Spleen (tissue), 7 donors: ENCODE measurements around the gene XPOT.

ENCODE experiments used
- POLR2A ChIP-seq, 3 donors: fragments of 450-650 bp; IDR thresholded peaks; one replicate each; pipeline ENCODE4 v1.5.1; 2017; ENCODE audit warnings: antibody characterized with exemption in 3 of 3, mild to moderate bottlenecking in 1 of 3
- POLR2AphosphoS5 ChIP-seq, 3 donors: sonication (generic); formaldehyde crosslinking; IDR thresholded peaks; one replicate each; pipeline ENCODE4 v1.5.1; 2017; ENCODE audit warnings: antibody characterized with exemption in 3 of 3
- TF ChIP-seq, protein P1 (sequence below), 11 experiments: fragments of 200-600 bp in 7 of 11; fragments of 450-650 bp in 4 of 11; sonication (generic) in 4 of 11; IDR thresholded peaks in 8 of 11; conservative IDR thresholded peaks in 3 of 11; 1 replicate in 7 of 11; 2 replicates in 4 of 11; pipeline versions ENCODE4 v1.4.0 to v1.8.0; 2016 to 2021; ENCODE audit warnings: antibody characterized with exemption in 11 of 11, inconsistent platforms in 4 of 11, mild to moderate bottlenecking in 1 of 11
- donor health status: DM: no; HTN: no; CAD: no; lungs with moderate emphysema.
- donor health status: DM: no; HTN: no; CAD: no.
- donor health status: DM: no; HTN: no; CAD: no.

DNA sequence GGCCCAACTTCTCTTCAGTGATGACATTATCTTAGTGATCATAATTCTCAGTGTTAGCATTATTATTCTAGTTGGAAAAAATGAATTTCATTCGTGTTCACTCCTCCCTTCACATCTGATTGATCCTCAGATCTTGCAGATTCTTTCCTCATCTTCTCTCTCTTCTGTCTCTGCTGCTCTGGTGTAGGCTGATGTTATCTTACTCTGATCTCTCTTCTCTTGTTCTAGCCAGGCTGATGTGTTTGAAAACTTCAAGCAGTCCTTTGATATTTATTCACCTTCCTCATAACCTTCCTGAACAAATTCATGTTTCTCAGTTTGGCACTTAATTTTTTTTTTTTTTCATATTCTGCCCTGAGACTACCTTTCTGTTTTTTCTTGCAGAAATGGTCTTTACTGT lies 42.1 kb downstream of the XPOT start:
- TF ChIP-seq, protein P1, sequence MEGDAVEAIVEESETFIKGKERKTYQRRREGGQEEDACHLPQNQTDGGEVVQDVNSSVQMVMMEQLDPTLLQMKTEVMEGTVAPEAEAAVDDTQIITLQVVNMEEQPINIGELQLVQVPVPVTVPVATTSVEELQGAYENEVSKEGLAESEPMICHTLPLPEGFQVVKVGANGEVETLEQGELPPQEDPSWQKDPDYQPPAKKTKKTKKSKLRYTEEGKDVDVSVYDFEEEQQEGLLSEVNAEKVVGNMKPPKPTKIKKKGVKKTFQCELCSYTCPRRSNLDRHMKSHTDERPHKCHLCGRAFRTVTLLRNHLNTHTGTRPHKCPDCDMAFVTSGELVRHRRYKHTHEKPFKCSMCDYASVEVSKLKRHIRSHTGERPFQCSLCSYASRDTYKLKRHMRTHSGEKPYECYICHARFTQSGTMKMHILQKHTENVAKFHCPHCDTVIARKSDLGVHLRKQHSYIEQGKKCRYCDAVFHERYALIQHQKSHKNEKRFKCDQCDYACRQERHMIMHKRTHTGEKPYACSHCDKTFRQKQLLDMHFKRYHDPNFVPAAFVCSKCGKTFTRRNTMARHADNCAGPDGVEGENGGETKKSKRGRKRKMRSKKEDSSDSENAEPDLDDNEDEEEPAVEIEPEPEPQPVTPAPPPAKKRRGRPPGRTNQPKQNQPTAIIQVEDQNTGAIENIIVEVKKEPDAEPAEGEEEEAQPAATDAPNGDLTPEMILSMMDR (IDR thresholded peaks at IDR 0.05 in 8 of 11, conservative IDR thresholded peaks at IDR 0.05 in 3 of 11), result no peak
- TF ChIP-seq POLR2AphosphoS5 (IDR thresholded peaks at IDR 0.05) (no peak), POLR2A (IDR thresholded peaks at IDR 0.05) (no peak)
